Ascending aorta (tissue), 2 donors: ENCODE results near the gene OBP2B. TPM values are rescaled to one million over a fixed set of nuclear protein-coding genes. Genes with fewer than 3 reads are reported as not detected.

Source experiments
- DNase-seq, 2 donors: peaks; one replicate each; pipeline ENCODE4 v3.0.0-alpha.2; 2019; ENCODE audit warnings: low spot score in 2 of 2
- H3K27ac ChIP-seq, 2 donors: fragments of 200-600 bp; sonication (generic); one replicate each; pipeline ENCODE4 v1.5.1; 2016 to 2017; ENCODE audit warnings: mild to moderate bottlenecking in 1 of 2
- H3K27me3 ChIP-seq: fragments of 200-600 bp; sonication (generic); one replicate; pipeline ENCODE4 v1.5.1; 2017
- H3K36me3 ChIP-seq, 2 donors: fragments of 200-600 bp; sonication (generic); one replicate each; pipeline ENCODE4 v1.5.1; 2016
- H3K4me1 ChIP-seq, 2 donors: fragments of 200-600 bp; sonication (generic); one replicate each; pipeline ENCODE4 v1.5.1; 2016 to 2017; ENCODE audit warnings: mild to moderate bottlenecking in 1 of 2
- H3K4me3 ChIP-seq, 2 donors: fragments of 200-600 bp; sonication (generic); one replicate each; pipeline ENCODE4 v1.5.1; 2016 to 2017; ENCODE audit warnings: mild to moderate bottlenecking in 1 of 2
- H3K9me3 ChIP-seq, 2 donors: fragments of 200-600 bp; sonication (generic); one replicate each; pipeline ENCODE4 v1.5.1; 2016
- CTCF ChIP-seq, 3 experiments: fragments of 200-600 bp in 2 of 3; fragments of 450-650 bp in 1 of 3; sonication (generic) in 2 of 3; IDR thresholded peaks; one replicate each; pipeline ENCODE4 v1.5.1; 2016 to 2019; ENCODE audit warnings: antibody characterized with exemption in 3 of 3, mild to moderate bottlenecking in 1 of 3, moderate library complexity in 1 of 3
- intact Hi-C: fragments of 100-400 bp; cut with DNase I; formaldehyde crosslinking; loops from one replicate; pipeline ENCODE4 v1.15.1; 2023
- total RNA-seq: library from RNA; depleted of rRNA; stranded (reverse); fragments of >200 nt; gene quantifications from one replicate; pipeline ENCODE4 v1.1.0, GENCODE V29; 2016

The OBP2B gene
- total RNA-seq, 1 donor from 2014 or later: not detected

GRCh38 chr9:133191989-133192388 is 17.1 kb downstream of the OBP2B start:
- Histone ChIP-seq H3K4me3 (no peak overlapping the region), H3K27me3 (no peaks in the 10 kb centered on the region), H3K9me3 (peaks cover 0 to 5% of the 10 kb centered on the region in 2 donors), H3K27ac (no peak overlapping the region), H3K4me1 (no peaks in the 10 kb centered on the region), H3K36me3 (no peaks in the 10 kb centered on the region)
- intact Hi-C loops: no loop called here
- TF ChIP-seq CTCF (IDR thresholded peaks at IDR 0.05): no peak
- peak in 1 of 2 donors; percentile 40 for DNase-seq

- Histone ChIP-seq H3K27me3 (no peaks in the 10 kb centered on the region), H3K4me1 (no peaks in the 10 kb centered on the region), H3K27ac (no peak overlapping the region), H3K36me3 (no peaks in the 10 kb centered on the region), H3K9me3 (peaks cover 0 to under 1% of the 10 kb centered on the region in 2 donors), H3K4me3 (no peak overlapping the region)
- no peak for TF ChIP-seq CTCF (IDR thresholded peaks at IDR 0.05)
- DNase-seq: peak in 1 of 2 donors; percentile 28
- intact Hi-C loops: no loop called here
These were observed 19.2 kb downstream of the OBP2B start for GRCh38 chr9:133189826-133190225.

- H3K36me3 ChIP-seq: no peaks in the 10 kb centered on the region
- no peaks in the 10 kb centered on the region for H3K9me3 ChIP-seq
- no peaks in the 10 kb centered on the region for H3K27me3 ChIP-seq
- peak in 1 of 2 donors; percentile 38 for DNase-seq
- no peaks in the 10 kb centered on the region for H3K4me1 ChIP-seq
- H3K4me3 ChIP-seq: no peak overlapping the region
- intact Hi-C loops: no loop called here
- H3K27ac ChIP-seq: no peak overlapping the region
- no peak for TF ChIP-seq CTCF (IDR thresholded peaks at IDR 0.05)
These were observed 20.2 kb downstream of the OBP2B start for GRCh38 chr9:133188843-133189180.

- DNase-seq: peak in 1 of 2 donors; percentile 46
- no peaks in the 10 kb centered on the region for H3K27me3 ChIP-seq
- no peak overlapping the region for H3K4me3 ChIP-seq
- no peaks in the 10 kb centered on the region for H3K4me1 ChIP-seq
- intact Hi-C loops: no loop called here
- no peak overlapping the region for H3K27ac ChIP-seq
- H3K9me3 ChIP-seq: no peaks in the 10 kb centered on the region
- TF ChIP-seq CTCF (IDR thresholded peaks at IDR 0.05): no peak
- no peaks in the 10 kb centered on the region for H3K36me3 ChIP-seq
These were observed 20.8 kb downstream of the OBP2B start for GRCh38 chr9:133188006-133188842.

- H3K4me3 ChIP-seq: no peak overlapping the region
- intact Hi-C loops: no loop called here
- H3K36me3 ChIP-seq: no peaks in the 10 kb centered on the region
- DNase-seq: peak in 1 of 2 donors; percentile 52
- H3K27ac ChIP-seq: no peak overlapping the region
- H3K9me3 ChIP-seq: no peaks in the 10 kb centered on the region
- no peaks in the 10 kb centered on the region for H3K4me1 ChIP-seq
- H3K27me3 ChIP-seq: no peaks in the 10 kb centered on the region
- no peak for TF ChIP-seq CTCF (IDR thresholded peaks at IDR 0.05)
These were observed 21.5 kb downstream of the OBP2B start for GRCh38 chr9:133187561-133188005.
